Right ventricle myocardium superior (tissue), 1 donor: Measurements from ENCODE around the gene SHC2. TPM values are rescaled to one million over a fixed set of nuclear protein-coding genes. Genes with fewer than 3 reads are reported as not detected.
"Not testable (repeated sequence)": the region's sequence is repeated elsewhere in the genome, so short reads cannot be mapped to it uniquely, and the experiment has no call there.

Source experiments
- ATAC-seq: fragments of 200-7000 bp; cut with Tn5 transposase; one replicate; pipeline ENCODE4 v1.9.1; 2020; ENCODE audit warnings: mild to moderate bottlenecking; ENCODE audit not compliant: poor library complexity
- DNase-seq: peaks from one replicate; pipeline ENCODE4 v3.0.0-alpha.2; 2020
- intact Hi-C: fragments of 100-400 bp; cut with DNase I; formaldehyde crosslinking; loops from one replicate; pipeline ENCODE4 v1.11.2; 2022
- total RNA-seq: library from RNA; stranded (reverse); fragmentation: NEBNext Ultra II Directional; extraction: Animal tissue kit (Norgen Biotek cat#: 25700); gene quantifications from one replicate; pipeline ENCODE4 v1.2.1, GENCODE V29; 2021
- donor health status: DM: no; HTN: yes; CAD: no; lungs with severe emphysema.

SHC2 gene
- total RNA-seq, 1 donor from 2014 or later: 8.8 TPM

- ATAC-seq: no peak
- no peak for DNase-seq
- intact Hi-C loops: no loop called here
These were observed 25.0 kb downstream of the SHC2 start for GRCh38 chr19:435707-436412.

DNA sequence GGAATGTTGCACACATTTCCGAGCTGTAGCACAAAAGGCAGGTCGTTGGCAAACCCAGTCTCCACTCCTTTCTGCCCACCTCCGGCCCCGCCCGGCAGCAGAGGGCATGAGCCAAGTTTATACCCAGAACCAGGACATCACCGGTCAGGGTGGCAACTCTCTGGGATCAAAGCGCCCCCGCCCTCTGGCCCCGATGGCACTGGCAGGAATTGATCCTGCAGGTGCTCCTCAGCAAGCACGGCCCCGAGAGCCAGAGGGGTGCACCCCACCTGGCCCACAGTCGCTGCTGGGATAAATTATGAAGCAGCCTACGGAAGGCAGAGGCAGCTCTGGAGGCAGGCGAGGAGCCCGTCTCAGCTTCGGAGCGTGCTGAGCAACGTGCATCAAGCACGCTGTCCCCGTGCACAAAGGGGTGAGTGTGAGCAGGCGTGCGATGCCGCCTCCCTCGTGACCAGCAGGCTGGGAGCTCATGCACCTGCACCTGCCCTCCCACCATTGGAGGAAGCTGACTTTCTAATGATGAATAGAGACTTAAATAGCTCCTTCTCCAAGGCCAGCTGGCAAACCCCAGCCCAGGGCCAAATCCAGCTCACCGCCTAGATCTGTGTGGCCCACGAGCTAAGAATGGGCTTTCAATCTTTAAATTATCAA, 25.7 kb downstream of the SHC2 start:
- ATAC-seq: peak; percentile 38
- no peak for DNase-seq
- intact Hi-C loops: no loop called here

- intact Hi-C loops: no loop called here
- no peak for DNase-seq
- ATAC-seq: no peak
These were observed 26.5 kb downstream of the SHC2 start for GRCh38 chr19:434152-434960.

- intact Hi-C loops: no loop called here
- peak; percentile 17 for DNase-seq
- ATAC-seq: no peak
These were observed 30.1 kb downstream of the SHC2 start for GRCh38 chr19:430701-431100.

GRCh38 chr19:428149-428548, 32.7 kb downstream of the SHC2 start:
- no peak for ATAC-seq
- no peak for DNase-seq
- intact Hi-C loops: no loop called here

GRCh38 chr19:427675-428074, 33.2 kb downstream of the SHC2 start:
- intact Hi-C loops, DNase-seq, ATAC-seq: not testable (repeated sequence)

DNA sequence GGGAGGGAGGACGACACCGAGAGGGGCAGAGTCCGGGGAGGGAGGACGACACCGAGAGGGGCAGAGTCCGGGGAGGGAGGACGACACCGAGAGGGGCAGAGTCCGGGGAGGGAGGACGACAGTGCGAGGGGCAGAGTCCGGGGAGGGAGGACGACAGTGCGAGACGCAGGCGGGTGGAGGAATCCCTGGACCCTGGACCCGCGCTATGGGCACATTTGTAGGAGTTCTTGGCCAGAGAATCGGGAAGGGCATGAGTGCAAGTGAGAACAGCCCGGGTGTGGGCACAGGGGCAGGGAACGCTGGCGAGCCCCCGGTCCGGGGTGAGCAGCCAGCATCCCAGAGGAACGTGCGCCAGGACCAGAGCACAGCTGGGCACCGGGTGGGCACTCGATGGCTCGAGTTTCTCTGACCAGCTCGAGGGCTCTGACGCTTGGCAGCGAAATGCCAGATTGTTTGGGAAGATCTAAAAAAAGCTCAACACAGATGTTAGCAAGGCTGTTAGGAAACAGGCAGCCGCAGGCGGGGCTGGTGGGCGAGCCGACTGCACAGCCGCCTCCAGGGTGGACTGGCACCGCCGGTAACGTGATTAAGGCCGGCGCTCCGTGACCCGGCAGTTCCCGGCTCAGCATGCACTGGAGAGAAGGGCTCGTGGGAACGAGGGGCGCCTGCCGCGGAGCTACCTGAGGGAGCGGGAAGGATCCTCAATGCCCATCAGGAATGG, 33.9 kb downstream of the SHC2 start:
- intact Hi-C loops: no loop called here
- ATAC-seq (no peak), DNase-seq (peak; percentile 31)

DNA sequence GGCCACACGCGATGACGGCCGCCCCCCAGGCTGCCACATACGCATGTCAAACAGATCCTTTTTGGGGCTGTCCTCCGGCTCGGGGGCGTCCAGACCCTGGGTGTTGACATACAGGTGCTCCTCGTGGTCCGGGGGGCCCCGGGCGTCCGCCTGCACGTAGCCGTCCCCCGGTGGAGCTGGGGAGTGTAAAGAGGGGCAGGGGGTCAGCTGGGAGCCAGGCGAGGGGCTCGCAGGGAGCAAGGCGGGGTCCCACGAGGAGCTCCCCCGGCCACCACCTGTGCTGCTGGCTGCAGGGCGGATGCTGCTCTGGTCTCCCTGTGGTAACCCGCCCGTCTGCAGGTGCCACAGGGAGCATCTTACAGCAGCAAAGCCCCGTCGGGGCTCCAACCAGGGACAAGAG, 35.8 kb downstream of the SHC2 start:
- intact Hi-C loops: no loop called here
- peak; percentile 31 for DNase-seq
- no peak for ATAC-seq

- intact Hi-C loops: no loop called here
- DNase-seq (no peak), ATAC-seq (no peak)
These were observed 36.3 kb downstream of the SHC2 start for GRCh38 chr19:424546-424945.

DNA sequence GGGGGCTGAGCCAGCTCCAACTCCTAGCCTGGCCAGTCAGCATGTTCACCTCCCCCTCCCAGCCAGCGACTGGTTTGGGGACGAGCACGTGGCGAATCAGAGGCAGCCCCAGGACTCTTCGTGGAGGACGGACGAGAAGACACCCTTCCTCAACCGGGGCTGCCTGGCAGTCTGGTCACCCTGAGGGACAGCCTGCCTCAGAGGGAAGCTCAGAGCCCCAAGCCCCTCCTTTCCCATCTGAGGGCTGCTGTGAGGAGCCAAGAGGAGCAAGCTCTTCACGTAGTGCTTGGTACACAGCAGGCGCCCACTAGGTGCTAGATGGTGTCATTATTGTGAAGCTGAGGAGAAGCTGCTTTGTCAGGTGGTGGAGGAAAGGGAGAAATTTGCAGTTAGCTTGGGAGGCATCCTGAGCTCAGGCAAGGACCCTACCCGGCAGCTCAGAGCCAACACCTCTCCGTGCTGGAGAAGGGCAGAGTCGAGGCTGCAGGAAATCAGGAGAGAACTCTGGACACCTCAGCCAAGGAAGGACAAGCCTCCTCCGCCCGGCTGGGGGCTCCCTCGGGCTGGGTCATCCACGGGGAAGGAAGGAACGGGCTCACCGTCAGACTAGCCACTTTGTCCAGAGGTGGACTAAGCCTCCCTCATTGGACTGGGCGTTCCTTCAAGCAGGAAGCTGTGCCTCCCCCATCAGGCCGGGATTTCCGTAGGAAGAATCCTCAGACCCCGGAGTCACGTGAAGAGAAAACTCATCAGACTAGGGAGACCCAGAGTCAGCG, 37.0 kb downstream of the SHC2 start:
- no peak for ATAC-seq
- peak; percentile 33 for DNase-seq

GRCh38 chr19:422917-423226, 38.0 kb downstream of the SHC2 start:
- DNase-seq: peak; percentile 26

More for the DNA sequence above, 37.0 kb downstream of the SHC2 start:
- intact Hi-C loops: no loop called here

GRCh38 chr19:422213-422916, 38.5 kb downstream of the SHC2 start:
- no peak for ATAC-seq
- intact Hi-C loops: no loop called here
- DNase-seq: peak; percentile 37

More at GRCh38 chr19:422917-423226, 38.0 kb downstream of the SHC2 start:
- intact Hi-C loops, ATAC-seq: not testable (repeated sequence)

GRCh38 chr19:419721-420515, 40.9 kb downstream of the SHC2 start:
- ATAC-seq: no peak
- intact Hi-C loops: no loop called here
- DNase-seq: no peak

DNA sequence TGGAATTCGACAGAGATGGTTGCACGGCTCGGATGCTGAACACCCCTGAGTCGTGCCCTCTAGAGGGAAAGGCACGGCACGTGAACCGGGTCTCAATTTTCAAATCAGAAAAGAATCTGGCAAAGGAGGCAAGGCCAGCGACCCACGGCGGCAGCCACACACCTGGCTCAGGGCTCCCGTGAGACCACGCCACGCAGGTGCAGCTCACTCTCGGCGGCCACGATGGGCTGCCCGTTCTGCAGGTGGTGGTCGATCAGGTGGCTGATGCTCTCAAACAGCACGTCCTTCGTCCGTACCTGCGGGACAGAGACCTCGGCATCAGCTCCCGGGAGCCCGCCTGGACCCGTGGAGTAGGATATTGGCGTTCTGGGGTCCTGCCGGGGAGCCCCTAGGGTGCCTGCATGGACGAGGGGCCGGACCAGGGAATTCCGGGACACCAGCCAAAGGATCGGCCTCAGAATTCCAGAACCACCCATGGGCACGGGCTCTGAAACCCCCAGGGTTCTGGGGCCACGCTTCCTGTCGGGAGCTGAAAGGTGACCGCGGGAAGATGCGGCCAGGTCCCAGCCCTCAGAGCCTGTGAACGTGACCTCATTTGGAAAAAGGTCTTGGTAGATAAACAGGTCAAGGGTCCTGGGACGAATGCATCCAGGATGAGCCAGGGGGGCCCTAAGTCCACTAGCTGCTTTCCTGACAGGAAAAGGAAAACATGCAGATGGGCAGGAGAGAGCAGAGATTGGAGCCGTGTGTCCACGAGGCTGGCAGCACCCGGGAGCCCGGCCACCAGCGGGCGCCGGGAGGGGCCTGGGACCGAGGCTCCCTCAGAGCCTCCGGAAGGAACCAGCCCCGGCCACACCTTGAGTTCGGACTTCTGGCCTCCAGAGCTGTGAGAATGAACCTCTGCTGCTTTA, 41.8 kb downstream of the SHC2 start:
- intact Hi-C loops: no loop called here
- ATAC-seq (no peak), DNase-seq (peak; percentile 36)

GRCh38 chr19:416416-416815, 44.4 kb downstream of the SHC2 start:
- intact Hi-C loops: no loop called here
- DNase-seq: peak; percentile 27
- ATAC-seq: no peak

- intact Hi-C loops: no loop called here
- DNase-seq: no peak
- no peak for ATAC-seq
These were observed 45.5 kb downstream of the SHC2 start for GRCh38 chr19:415292-415691.
